ENCODE measurements around the gene GAREM1.
"Not testable (repeated sequence)": the region's sequence is repeated elsewhere in the genome, so short reads cannot be mapped to it uniquely, and the experiment has no call there.

GAREM1 gene

GRCh38 chr18:32366586-32367538 lies 103.8 kb downstream of the GAREM1 start:
- DNase-seq = no peak

GRCh38 chr18:32362484-32362883 lies 108.2 kb downstream of the GAREM1 start:
- no peak for DNase-seq

GRCh38 chr18:32360682-32361345 lies 109.9 kb downstream of the GAREM1 start:
- DNase-seq = no peak

- DNase-seq = no peak
These were observed 112.2 kb downstream of the GAREM1 start for GRCh38 chr18:32358529-32358928.

GRCh38 chr18:32358075-32358474 lies 112.6 kb downstream of the GAREM1 start:
- no peak for DNase-seq

GRCh38 chr18:32355896-32356295 lies 114.8 kb downstream of the GAREM1 start:
- no peak for DNase-seq

- no peak for DNase-seq
These were observed 116.2 kb downstream of the GAREM1 start for GRCh38 chr18:32354518-32354917.

GRCh38 chr18:32353257-32353656 lies 117.4 kb downstream of the GAREM1 start:
- no peak for DNase-seq

GRCh38 chr18:32351032-32351431 lies 119.7 kb downstream of the GAREM1 start:
- no peak for DNase-seq

GRCh38 chr18:32349728-32350395 lies 120.8 kb downstream of the GAREM1 start:
- no peak for DNase-seq

GRCh38 chr18:32346671-32347070 lies 124.0 kb downstream of the GAREM1 start:
- no peak for DNase-seq

- DNase-seq = no peak
These were observed 127.0 kb downstream of the GAREM1 start for GRCh38 chr18:32343634-32344033.

GRCh38 chr18:32341112-32341511 lies 129.6 kb downstream of the GAREM1 start:
- DNase-seq = not testable (repeated sequence)

- DNase-seq = no peak
These were observed 131.6 kb downstream of the GAREM1 start for GRCh38 chr18:32339045-32339444.

- DNase-seq = no peak
These were observed 132.9 kb downstream of the GAREM1 start for GRCh38 chr18:32337821-32338220.

- DNase-seq = no peak
These were observed 133.3 kb downstream of the GAREM1 start for GRCh38 chr18:32337347-32337746.

GRCh38 chr18:32335228-32335627 lies 135.5 kb downstream of the GAREM1 start:
- DNase-seq = no peak

- DNase-seq = no peak
These were observed 136.9 kb downstream of the GAREM1 start for GRCh38 chr18:32333781-32334180.

GRCh38 chr18:32332708-32333107 lies 138.0 kb downstream of the GAREM1 start:
- DNase-seq = no peak

- DNase-seq = no peak
These were observed 141.7 kb downstream of the GAREM1 start for GRCh38 chr18:32328974-32329373.

GRCh38 chr18:32328379-32328778 lies 142.3 kb downstream of the GAREM1 start:
- no peak for DNase-seq

GRCh38 chr18:32326450-32327308 lies 144.0 kb downstream of the GAREM1 start:
- no peak for DNase-seq

Data from activated gamma-delta T cell (primary cell).